Fibroblast of the conjunctiva (primary cell): ENCODE data around the gene QSOX2.
A peak's percentile ranks its signal among the peaks of the same experiment; 100 is the strongest.

Experiments
- DNase-seq: peaks from one replicate; pipeline ENCODE4 v3.0.0-alpha.2; 2010; ENCODE audit warnings: low read depth

Gene QSOX2

DNA sequence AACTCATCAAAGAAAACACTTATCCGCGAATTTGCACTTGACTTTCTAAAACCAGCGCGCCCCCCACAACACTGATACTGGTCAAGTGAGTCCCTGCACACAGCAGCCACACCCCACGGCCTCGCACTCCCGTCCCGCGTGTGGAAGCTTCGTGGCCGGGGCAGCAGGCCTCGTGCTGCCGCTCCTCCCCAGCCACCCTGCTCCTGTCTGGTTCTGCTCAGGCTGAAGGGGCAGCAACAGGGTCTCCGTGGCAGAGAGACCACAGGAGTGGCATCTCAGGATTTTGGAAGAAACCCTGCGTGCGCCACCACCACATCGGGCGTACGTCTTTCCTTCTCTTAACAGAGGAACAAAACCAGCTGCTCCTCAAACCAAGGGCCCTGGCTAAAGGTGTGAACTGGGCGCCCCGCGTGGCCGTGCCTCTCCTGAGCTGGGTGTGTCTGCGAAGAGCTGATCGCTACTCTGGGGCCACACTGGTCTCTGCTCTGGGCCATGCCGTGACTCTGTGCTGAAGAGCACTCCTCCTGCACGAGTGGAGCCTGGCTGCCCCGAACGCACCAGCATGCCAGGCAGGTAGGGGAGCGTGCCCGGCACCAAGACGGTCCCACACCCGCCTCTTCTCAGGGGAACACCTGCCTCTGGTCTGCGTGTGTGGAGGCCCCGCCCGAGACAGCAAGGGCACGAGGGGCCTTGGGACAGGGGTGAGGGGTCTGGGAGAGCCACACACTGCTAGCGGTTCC is 23.3 kb downstream of the QSOX2 start:
- DNase-seq = no peak

DNA sequence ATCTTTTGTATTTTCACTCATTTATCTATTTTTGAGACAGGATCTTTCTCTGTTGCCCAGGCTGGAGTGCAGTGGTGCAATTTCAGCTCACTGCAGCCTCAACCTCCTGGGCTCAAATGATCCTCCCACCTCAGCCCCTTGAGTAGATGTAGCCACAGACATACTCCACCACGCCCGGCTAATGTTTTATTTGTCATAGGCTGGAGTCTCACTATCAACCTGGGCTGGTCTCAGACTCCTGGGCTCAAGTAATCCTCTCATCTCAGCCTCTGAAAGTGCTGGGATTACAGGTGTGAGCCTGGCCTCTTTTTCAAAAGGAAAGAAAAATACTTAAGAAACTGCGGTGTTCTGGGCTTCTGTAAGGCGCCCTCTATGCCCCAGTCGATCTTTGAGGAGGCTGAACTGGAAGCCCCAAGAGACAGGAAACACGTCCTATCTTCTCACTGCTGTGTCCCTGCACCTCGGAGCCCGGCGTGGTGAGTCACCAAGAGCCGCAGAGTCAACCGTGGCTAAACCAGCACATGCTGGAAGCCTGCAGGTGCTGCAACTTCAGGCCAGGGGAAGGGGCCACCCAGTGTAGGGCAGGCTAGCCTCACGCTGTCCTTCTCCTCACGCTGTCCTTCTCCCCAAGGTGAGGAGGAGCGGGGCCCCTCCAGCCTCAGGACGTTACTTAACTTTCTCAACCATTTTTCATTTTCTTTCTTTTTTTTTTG is 25.4 kb downstream of the QSOX2 start:
- DNase-seq = no peak

DNA sequence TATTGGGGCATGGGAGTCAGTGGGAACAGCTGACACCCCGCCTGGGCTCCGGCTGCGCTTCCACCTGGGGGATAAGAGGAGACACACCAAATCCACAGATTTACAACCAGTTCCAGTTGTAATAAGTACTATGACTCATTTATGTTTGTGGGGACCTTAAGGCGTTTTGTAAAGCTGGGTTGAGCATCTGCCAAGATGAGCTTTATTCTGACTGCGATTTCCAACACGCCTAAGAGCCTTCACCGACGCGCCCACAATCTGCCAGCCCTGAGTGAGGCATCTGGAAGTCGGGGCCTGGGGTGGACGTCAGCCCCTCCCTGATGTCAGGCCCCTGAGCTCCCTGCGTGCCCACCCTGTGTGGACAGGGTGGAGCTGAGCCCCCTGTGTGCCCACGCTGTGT is 26.3 kb downstream of the QSOX2 start:
- peak; percentile 56 for DNase-seq

DNA sequence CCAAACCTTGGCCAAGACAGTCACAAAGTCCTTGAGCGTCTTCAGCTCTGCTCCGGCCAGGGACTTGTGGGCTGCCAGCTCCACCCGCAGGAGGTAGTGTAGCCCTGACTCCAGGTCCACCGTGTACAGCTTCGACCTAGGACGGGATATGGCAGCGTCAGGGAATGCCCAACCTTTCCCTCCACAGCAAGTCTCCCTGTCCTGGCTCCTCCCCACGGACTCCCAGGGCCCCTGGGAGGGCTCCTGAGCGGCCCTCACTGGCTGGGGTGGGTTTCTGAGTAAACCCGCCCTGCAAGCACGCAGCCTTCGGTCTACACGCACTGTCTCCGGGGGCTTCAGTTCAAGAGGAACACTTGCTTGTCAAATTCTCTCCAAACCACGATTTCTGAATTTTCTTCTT is 26.9 kb downstream of the QSOX2 start:
- DNase-seq = no peak

GRCh38 chr9:136218271-136218670 is 27.3 kb downstream of the QSOX2 start:
- no peak for DNase-seq

GRCh38 chr9:136216541-136217244 is 28.9 kb downstream of the QSOX2 start:
- DNase-seq = no peak

- DNase-seq = no peak
Observed at GRCh38 chr9:136213733-136214132, 31.9 kb downstream of the QSOX2 start.

- DNase-seq = no peak
Observed at GRCh38 chr9:136212345-136212950, 33.2 kb downstream of the QSOX2 start.

DNA sequence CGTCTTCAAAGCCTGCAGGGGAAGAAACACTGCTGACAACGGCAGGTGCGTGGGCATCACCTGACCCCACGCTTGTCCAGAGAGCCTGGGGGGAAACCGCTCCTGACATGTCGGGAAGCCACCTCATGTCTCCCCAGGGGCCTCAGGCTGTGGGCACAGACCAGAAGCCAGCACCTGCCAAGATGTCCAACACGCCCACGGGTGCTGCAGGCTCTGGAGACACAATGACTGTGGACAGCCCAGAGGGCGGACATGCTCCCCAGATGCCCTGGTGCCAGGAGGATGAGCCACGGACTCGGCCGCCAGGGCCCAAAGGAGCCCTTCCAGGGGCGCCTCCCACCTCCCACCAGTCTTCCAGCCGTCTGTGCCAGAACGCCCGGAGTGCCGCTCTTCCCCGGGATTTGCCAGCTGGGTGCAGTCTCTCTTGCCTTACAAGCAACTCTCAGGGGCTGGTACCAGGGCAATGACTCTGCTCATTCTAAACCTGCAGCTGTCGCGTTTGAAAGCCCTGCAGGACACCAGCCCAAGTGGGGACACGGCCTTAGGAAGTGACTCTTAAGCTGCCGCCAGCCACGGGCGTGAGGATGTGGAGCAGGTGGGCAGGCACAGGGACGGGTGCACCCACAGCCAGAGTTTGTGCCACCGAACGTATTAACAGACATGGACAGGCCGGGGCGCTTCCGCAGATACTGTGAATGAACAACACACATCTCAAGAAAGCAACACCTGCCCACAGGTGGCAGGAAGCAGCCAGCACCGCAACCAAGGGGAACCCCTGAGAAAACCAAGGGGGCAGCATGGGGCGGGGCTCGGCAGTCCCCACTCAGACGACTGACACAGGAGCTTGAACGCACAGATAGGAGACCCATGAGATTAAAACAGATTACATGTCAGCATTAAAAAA is 33.9 kb downstream of the QSOX2 start:
- DNase-seq = no peak

GRCh38 chr9:136211006-136211405 is 34.6 kb downstream of the QSOX2 start:
- no peak for DNase-seq

DNA sequence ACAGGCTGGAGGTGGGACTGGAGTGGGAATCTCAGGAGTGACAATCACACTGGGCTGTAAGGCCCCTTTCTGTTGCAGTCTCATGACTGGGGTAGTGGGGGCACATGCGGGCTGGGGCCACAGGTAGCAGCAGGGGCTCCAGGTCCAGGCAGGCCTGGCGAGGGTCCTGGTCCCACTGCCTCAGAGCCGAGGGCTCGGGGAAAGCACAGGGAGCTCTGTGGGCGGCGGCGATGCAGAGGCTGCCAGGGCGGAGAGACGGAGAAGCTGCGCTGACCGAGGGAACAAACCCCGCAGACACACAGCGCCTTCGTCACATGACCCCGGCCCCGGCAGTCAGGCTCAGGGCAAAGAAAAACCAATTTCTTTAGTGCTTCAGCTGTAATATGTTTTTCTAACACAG is 35.3 kb downstream of the QSOX2 start:
- no peak for DNase-seq

DNA sequence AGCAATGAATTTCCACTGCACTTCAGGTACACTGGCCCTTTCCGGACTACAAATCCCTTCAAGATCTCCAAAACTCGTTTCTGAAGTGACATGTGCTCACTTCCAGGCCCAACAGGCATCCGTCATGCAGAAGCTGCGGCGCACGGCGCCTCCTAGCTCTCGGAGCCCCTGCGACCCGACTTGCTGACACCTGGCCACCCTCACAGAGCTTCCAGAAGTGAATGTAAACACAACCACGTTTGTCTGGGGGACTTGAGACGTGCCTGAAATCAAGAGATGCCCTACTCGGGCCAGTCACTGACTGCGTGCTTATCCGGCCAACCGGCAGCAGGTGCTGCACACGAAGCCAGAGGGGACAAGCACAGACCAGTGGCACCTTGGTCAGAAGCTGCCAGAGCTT is 35.8 kb downstream of the QSOX2 start:
- no peak for DNase-seq

GRCh38 chr9:136209232-136209631 is 36.4 kb downstream of the QSOX2 start:
- no peak for DNase-seq

DNA sequence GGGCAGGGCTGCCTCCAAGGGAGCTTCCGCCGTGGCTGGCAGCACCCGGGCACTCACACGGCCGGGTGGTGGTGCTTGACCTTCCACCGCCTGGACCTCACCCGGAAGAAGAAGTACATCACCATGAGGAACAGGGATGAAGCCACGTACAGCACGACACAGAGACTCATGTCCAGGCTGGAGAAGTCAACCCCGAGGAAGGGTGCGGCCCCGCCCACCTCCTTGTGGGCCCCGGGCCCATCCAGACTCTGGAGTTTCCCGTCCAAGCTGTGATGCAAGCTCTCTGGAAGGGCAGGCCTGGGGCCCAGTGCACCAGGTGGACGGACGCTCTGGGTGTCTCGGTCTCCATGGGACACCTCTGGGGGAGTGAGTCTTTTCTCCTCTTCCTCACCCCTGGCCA is 36.9 kb downstream of the QSOX2 start:
- no peak for DNase-seq

- no peak for DNase-seq
Observed at GRCh38 chr9:136207616-136208015, 38.0 kb downstream of the QSOX2 start.

DNA sequence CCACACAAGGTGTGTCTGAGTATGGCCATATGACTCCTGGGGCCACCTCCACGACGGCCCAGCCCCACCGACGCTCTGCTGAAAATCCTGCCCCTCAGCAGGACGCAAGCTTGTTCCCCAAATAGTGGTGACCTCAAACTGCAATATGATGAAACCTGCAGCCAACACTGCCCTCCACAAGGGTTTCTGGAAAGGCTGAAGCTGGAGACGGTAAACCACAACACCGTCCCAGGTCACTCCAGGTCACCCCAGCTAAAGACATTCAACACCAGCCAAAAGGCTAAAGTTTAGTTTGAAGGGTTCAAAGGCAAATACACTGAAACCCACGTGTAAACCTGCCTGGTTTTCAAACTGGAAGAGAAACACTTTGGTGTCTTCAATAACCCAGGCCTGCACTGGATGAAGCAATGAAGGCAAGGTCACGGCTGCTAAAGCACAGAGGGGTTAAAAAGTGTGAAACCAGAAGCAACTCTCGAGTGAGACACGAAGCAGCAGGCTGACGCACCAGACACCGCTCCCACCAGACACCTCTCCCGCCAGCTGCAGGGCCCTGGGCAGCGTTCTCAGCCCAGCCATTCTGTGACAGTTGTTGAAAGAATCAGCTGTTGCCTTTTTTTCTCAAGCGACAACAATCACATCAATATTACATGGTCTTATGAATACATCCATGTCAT is 38.9 kb downstream of the QSOX2 start:
- DNase-seq = no peak

DNA sequence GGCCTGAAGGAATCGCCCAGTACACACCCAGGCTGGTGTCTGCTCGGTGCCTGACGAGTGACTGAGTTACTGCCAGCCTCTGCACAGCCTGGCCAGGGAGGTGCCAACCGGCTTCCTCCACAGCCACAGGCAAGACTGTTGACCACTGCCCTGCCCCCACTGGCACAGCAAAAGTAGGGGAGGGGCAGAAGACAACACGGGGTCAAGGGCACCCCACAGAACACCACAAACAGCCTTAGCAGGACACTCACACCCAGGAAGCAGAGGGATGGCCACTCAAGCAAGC is 40.0 kb downstream of the QSOX2 start:
- no peak for DNase-seq

- DNase-seq = no peak
Observed at GRCh38 chr9:136204838-136205706, 40.5 kb downstream of the QSOX2 start, which contains the start of gene LHX3. LHX3 (minus strand) TSS chr9:136205128; CDS start chr9:136205012, 116 bp downstream.

DNA sequence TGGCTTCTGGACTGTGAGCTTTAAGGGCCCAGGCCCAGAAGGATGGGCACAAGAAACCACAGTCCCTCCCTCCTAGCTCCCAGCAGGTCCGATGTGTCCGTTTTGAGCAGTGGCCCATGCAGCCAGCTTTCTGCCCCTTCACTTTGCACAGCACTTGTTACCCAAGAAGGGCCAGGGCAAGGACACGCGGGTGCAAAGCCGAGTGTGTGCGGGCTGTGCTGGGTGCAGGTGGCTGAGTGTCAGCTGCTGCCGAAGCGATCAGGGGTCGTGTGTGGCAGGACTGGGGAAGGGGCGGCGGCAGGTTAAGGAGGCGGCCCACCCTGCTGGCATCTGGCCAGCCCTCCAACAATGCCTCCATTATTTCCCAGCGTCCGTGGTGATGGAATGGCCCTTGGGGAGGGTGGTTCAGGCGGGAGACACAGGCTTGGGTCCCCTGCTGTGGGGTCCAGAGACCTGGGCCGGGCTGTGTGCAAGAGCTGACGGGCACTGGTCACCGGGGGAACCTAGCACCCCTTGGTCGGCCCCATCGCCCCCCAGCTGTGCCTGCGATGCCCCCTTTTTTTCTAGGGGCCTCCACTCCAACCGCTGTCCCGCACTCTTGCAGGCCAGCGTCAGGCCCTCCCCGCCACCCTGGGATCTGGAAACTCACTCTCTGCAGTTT is 41.3 kb downstream of the QSOX2 start:
- no peak for DNase-seq
